GM18508 (cell line): Measurements from ENCODE around the gene WWP2.
"Not testable (repeated sequence)": the region's sequence is repeated elsewhere in the genome, so short reads cannot be mapped to it uniquely, and the experiment has no call there.

Source experiments
- ATAC-seq: cut with Tn5 transposase; IDR thresholded peaks from one replicate; pipeline ENCODE4 v1.9.1; 2021; ENCODE audit warnings: moderate number of reproducible peaks; ENCODE audit not compliant: insufficient read depth, unreplicated experiment

WWP2 gene

DNA sequence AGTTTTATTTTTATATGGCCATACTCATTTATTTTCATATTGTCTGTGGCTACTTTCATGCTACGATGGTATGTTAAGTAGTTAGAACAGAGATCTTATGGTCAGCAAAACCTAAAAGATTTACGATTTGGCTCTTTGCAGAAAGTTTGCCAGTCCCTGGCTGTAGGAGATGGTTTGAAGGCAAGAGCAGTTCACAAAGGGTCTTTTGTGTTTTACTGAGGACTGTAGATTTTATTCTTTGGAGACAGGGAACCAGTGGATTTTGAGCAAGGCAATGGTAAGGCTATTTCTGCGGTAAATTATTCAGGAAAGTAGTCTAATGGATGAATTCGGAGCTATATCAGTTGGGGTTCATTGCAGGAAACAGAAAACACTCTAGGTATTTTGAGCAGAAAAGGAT lies 90.7 kb downstream of the WWP2 start:
- ATAC-seq: no peak

DNA sequence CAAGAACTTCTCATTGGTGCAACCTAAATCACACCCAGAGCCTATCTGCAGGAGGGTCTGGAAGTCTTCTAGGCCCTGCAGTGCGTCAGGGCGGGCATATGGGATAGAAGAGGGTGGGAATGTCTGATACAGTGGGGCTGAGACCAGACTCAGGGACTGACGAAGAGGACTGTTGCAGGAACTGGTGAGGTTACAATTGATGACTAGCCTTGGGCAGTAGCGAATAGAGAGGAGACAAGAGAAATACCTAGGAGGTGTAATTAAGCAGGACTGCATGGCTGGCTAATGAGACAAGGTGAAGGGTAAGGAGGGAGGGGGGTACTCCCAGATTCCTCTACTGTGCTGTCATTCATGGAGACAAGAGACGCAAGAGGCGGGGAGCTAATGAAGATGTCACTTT lies 91.3 kb downstream of the WWP2 start:
- ATAC-seq: no peak

DNA sequence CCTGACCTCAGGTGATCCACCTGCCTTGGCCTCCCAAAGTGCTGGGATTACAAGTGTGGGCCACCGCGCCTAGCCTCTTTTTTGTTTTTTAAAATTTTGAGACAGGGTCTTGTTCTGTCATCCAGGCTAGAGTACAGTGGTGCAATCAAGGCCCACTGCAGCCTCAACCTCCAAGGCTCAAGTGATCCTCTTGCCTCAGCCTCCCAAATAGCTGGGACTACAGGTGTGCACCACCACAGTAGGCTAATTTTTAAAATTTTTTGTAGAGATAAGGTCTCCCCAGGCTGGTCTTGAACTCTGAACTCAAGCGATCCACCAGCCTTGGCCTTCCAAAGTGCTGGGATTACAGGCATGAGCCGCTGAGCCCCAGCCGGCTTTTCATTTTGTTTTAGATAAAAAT lies 92.6 kb downstream of the WWP2 start:
- ATAC-seq: not testable (repeated sequence)

DNA sequence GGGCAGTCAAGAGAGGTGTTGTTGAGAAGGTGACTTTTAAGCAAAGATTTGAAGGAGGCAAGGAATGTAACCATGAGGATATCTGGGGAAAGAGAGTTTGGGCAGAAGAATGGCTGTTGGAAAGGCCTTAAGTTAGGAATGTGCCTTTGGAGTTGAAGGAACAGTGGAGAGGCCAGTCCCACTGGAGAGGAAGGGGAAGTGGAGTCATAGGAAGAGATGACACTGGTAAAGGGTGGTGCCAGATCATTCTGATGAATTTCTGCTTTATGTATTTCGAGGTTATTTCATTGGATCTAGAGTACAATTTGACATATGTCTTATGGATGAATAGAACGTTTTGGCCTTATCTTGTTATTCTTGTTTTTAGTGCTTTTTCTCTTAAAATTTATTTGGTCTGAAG lies 93.5 kb downstream of the WWP2 start:
- ATAC-seq: no peak

DNA sequence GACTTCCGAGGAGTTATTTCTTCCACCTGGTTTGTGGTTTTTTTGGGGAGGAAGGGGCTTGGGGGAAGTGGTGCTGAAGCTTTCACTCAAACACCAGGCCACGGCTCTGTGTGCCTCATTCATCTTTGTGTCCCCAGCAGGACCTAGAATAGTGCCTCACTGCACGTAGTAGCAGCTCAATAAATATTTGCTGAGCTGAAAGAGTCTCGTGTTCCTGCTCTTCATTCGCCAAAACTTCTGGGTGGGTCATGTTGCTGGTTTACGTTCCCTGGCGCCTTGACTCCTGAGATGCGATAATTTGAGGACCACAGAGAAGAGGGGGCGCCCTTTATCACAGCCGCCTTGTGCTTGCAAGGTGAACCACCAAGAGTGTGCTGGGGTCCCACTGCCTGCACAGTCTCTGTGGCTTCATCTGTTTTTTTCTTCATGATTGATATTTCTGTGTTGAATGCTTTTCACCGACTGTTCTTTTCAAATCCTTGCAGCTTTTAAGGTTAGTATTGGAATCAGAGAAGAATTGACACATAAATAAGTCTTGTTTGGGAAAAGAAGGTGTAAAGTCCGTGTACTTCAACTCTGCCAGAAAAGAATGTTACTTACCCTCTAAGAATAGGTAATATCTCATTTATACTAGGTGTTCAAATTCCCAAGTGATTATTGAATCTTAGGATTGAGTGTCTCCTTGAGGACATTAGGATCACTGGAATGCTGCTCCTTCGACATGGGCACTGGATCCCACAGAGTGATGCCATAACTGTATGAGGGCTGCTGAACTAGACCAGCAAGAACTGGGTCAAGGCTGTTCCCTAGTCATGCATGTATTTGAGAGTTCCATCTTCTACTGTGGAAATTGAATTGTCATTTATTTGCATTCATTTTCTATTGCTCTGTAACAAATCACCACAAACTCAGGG lies 96.3 kb downstream of the WWP2 start:
- no peak for ATAC-seq

DNA sequence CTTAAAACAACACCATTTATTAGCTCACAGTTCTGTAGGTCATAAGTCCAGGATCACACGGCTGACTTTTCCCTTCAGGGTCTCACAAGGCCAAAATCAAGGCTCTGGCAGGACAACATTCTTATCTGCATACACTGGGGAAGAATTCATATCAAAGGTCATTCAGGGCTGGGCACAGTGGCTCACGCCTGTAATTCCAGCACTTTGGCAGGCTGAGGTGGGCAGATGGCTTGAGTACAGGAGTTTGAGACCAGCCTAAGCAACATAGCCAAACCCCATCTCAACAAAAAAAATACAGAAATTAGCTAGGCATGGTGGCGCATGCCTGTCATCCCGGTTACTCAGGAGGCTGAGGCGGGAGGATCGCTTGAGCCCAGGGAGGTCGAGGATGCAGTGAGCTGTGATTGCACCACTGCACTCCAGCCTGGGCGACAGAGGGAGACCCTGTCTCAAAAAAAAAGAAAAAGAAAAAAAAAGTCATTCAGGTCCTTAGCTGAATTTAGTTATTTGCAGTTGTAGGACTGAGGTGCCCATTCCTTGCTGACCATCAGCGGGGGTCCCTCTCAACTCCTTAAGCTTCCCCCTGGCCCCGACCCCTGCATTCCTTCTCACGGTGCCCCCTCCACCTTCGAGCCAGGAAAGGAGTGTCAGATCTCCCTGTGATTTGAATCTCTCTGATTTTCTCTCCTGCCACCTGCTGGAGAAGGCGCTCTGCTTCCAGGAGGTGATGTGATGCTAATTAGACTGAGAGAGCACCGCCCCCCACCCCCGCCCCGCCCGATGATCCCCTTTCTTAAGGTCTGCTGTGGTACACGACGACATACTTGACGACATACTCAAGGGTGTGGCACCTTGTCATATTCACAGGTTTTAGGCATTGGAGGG lies 97.2 kb downstream of the WWP2 start:
- no peak for ATAC-seq

DNA sequence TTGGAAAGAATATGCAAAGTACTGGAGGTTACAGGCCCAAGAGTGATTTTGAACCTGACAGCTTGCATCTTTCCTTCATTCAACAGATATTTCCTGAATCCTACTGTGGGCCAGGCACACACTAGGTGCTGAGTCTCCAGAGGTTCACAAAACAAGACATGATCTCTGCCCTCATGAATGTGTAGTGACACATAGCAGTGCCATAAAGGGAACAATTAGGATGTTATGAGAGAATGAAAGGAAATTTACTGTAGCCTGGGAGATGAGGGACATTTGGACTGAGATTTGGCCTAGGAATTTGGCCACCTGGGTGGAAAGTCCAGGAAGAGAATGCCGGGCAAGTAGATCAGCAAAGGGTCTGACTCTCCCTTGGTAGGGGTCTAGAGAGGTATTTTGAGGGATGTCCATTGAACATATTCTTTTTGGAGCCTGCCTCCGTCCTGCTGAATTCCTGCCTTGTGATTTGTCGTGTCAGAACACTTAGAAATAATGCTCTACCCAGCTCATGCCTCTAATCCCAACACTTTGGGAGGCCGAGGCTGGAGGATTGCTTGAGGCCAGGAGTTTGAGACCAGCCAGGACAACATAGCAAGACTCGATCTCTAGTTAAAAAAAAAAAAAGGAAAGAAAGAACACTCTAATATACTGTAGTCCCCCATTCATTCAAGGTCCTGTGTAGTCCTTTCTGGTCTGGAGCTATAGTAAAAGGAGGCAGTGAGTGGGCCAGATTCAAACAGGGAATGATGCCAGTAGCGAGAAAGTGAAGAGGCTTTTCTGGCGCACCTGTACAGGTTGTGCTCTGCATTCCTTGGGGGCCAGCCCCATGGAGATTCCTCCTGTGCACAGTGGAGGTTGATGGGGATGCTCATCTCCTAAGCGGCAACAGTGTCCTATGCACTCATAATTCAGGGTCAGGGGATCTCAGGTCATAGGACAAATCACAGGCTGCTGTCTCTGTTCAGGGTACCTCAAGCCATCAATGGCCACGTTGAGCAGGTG lies 98.4 kb downstream of the WWP2 start:
- ATAC-seq: no peak

DNA sequence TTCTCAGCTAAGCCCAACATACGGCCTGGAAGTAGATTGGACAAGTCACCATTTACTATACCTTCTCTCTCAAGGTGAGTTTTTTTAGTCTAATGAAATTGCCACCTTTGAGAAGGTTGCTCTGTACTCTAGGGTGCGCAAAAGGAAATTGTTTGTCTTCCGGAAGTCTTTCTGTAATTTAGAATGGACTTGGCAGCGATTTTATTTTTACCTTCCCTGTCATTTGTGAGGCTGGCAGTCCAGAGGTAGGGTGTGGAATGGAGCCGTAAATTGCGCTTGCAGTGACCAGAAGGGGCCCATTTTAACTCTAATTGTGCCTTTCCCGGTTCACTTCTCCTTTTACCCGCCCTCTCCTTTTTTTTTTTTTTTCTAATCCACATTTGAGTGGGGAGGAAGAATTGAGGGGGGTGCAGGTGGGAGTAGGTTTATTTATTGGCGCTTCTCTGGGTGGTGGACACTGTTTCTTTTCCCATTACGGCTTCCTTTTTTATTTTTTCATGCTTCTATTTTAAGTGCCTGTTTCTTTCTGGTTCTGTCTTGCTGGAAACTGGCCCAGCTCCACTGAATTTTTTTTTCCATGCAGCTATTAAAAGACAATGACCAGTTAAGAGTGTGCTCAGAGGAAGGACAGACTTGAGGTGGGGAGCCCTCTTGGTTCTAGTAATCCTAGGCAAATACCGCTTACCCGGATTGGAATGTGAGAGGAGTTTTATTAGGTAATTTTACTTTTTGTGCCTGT lies 99.3 kb downstream of the WWP2 start:
- no peak for ATAC-seq

DNA sequence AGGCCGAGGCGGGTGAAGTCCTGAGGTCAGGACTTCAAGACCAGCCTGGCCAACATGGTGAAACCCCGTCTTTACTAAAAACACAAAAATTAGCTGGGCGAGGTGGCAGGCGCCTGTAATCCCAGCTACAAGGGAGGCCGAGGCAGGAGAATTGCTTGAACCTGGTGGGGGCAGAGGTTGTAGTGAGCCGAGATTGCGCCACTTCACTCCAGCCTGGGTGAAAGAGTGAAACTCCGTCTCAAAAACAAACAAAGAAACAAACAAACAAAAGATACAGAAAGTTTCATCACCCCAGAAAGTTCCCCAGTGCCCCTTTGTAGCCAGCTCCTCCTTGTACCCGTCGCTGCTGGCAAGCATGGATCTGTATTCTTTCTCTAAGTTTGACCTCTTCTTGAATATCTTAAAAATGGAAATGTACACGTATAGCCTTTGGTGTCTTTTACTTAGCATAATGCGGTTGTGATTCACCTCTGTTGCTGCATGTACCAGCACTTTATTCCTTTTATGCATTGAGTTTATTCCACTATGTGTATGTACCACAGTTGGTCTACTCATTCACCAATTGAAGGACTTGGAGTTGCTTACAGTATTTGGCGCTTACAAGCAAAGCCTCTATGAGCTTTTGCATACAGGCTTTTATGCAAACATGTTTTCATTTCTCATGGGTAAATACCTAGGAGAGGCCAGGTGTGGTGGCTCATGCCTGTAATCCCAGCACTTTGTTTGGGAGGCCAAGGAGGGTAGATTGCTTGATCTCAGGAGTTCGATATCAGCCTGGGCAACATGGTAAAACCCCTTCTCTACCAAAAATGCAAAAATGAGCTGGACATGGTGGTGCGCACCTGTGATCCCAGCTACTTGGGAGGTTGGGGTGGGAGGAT lies 101.5 kb downstream of the WWP2 start:
- no peak for ATAC-seq

DNA sequence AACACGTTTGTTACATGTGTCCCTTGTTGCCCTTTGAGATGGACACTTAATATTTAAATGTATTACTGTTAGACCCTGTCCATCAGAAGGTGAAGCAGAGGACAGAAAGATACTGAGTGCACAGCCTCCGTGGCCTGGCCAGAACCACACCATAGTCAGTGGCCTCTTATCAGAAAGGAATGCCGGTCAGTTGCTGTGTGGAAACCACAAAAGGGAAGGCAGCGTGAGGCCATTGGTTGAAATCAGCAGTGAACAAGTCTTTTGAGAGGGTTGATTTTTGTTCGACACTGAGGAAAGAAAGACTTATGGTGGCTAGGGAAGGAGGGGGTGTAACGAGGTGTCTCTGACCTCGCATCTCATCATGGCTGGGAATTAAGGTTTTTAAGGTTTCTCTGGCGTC lies 103.6 kb downstream of the WWP2 start:
- no peak for ATAC-seq

DNA sequence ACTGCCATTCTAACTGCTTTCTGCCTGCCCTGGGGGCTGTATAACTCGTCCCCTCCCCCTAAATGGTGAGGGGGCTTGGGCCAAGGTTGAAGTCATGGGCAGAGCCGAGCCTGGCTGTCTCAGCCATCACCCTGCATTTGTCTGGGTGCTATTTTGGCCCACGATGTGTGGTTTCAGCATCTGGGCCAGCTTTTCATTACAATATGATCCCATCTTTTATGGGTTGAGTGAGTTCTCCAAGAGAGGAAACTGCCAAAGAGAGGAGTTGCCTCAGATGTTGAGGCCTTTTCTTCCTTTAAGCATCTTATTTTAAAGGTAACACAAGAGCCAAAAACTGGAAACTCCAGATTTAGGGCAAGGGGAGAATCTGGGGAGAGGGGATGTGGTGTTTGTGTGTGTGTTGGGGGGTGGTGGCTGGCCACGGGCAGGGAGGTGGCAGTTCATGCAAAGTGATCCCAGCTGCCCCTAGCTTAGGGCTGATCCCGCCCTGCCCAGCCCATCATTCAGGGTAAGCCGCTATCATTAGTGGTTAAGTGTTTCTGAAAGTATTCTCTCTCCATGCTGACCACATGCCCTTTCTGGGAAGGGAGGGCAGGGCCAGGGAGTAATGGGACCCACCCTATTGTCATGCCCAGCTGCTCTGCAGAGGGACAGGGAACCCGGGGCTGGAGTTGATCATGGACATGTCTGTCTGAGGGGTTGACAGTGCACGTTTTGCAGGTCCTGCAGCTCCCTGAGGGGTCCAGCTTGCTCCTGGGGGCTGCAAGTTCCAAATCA lies 105.8 kb downstream of the WWP2 start:
- ATAC-seq: no peak

DNA sequence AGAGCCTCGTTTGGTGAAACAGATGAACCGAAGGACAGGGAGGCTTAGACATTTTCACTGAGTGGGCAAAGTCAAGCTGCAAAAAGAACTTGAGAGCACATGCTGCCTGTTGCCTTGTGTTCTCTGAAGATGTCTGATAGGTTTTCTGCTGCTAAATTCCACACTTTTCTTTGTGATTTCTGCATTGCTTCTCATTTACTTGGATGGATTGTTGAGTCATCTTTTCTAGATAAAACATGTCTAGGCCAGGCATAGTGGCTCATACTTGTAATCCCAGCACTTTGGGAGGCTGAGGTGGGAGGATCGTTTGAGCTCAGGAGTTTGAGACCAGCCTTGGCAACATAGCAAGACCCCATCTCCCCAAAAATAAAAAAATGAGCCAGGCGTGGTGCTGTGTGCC lies 108.6 kb downstream of the WWP2 start:
- ATAC-seq: no peak

DNA sequence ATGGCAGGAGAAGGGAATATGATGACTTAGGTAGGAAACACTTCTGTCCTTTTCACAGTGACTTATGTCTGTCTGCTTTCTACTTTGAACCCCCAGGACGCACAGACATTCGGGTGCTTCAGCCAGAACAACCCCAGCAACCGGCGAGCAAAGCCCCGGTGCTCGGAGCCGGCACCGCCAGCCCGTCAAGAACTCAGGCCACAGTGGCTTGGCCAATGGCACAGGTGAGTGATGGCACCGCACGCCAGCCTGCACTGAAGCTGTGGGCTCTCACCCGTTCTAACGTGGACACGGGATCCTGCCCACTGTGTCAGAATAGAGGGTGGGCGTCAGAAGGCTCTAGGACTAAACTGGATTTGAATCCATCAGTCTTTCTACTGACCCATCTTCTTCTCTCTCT lies 109.6 kb downstream of the WWP2 start:
- no peak for ATAC-seq

DNA sequence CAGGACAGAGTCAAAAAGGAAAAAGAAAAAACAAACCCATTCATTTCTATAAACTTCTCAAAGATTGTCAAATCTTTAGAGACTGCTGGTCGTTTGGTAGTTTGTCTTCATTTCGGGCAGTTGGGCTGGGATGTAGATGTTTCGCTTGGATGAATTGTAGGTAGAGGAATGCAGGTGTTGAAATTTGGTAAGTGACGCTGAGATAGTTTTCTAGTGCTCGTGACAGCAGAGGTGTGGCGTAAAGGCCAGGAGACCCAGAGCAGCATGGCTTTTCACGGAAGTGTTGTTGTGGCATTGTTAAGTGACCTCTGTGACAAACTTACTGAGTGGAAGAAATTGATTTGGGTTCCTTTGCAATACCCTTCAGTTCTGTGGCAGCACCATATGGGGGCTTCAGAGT lies 110.8 kb downstream of the WWP2 start:
- no peak for ATAC-seq

DNA sequence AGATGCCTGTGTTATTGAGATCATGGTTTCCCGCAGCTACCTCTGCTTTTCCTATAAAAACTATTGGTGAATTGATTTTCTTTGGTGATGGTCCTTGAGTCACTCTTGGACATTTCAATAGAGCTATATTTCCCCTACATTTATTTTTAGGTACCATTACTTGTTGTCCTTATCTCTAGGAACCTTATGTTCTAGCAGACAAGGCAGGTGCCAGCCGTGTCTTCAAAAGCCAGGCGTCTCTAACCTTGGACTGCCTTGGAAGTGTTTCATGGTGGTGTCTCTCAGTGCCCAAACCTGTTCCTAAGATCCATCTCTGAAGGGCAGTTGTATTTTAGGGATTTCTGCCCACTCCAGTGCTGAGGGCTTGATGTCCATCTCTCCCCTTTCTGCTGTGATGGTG lies 111.7 kb downstream of the WWP2 start:
- ATAC-seq: no peak

DNA sequence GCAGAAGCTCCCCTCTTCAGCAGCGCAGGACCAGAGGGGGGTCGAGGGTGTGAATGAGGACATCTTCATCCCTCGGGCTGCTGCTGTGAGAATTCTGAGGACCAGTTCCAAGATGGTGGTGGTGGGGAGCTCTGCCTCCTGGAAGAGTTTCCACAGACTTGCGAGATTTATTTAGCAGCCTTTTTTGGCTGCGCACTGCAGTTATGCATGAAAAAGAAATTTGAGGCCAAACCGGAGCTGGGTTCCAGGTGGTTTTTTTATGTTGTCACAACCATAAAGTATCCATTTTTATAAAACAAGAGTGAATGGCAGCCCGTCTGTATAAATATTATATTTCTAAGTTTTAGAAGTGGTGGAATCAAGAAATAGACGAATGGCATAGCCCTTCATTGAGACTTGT lies 112.1 kb downstream of the WWP2 start:
- ATAC-seq: no peak

DNA sequence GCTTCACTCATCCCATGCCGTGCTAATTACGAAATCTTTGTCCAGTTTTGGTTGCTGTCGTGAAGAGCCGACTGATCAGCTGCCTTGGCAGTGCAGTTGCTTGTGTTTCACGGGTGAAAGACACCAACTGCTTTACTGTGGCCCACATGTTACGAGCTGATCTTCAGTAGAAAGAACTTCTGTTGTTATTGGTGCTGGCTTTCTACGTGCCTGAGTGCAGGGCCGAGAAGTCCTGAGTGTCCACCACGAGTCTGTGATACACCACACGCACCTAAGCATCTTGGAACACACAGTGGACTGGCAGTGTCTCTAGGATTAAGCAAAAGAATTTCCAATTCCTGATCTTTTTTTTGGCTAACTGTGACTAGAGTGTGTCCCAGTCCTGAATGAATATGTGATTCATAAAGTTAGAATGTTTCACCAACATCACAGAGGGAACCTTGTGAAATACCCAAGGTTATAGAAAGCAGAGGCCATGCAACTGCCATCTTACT lies 118.6 kb downstream of the WWP2 start:
- ATAC-seq: no peak

DNA sequence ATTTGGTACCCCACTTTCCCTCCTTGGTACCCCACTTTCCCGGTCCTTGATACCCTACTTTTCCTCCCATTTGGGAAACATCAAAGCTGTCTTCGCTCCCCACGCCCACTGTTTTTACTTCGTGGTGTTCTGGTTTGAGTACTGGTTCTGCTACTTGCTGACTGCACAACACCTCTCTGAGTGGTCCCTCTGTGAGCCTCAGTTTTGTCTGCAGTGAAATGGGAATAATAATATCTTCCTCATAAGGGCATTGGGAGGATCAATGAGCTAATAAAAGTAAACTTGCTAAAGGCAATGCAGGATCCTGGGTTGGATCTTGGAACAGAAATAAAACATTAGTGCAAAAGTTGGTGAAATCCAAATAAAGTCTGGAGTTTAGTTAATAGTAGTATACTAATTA lies 119.0 kb downstream of the WWP2 start:
- no peak for ATAC-seq
